SK-N-SH treated with all-trans-retinoic acid at 6 μM for 48 hours (cell line): ENCODE measurements around the gene COL25A1.

Source experiments
- ATAC-seq: fragments of 200-7000 bp; cut with Tn5 transposase; 3 replicates; pipeline ENCODE4 v1.9.1; 2020; ENCODE audit warnings: mild to moderate bottlenecking, moderate library complexity
- ARNTL ChIP-seq: fragments of 450-650 bp; formaldehyde crosslinking; IDR thresholded peaks from 2 replicates; pipeline ENCODE4 v1.5.0; 2020; ENCODE audit warnings: low read depth, mild to moderate bottlenecking, moderate library complexity, borderline replicate concordance
- BACH2 ChIP-seq: fragments of 250-450 bp; sonication (Bioruptor Pico); IDR thresholded peaks from 2 replicates; pipeline ENCODE4 v1.9.0; 2021; ENCODE audit warnings: mild to moderate bottlenecking, borderline replicate concordance
- CREB5 ChIP-seq: fragments of 250-450 bp; sonication (Bioruptor Pico); IDR thresholded peaks from 2 replicates; pipeline ENCODE4 v1.5.1; 2020; ENCODE audit warnings: low read depth, mild to moderate bottlenecking, moderate library complexity
- CSDC2 ChIP-seq: fragments of 250-450 bp; sonication (Bioruptor Pico); IDR thresholded peaks from 2 replicates; pipeline ENCODE4 v1.5.0; 2020; ENCODE audit warnings: mild to moderate bottlenecking, moderate library complexity
- ESRRG ChIP-seq: fragments of 250-450 bp; sonication (Bioruptor Pico); IDR thresholded peaks from 2 replicates; pipeline ENCODE4 v1.6.1; 2021; ENCODE audit warnings: mild to moderate bottlenecking
- GLIS3 ChIP-seq: fragments of 250-450 bp; sonication (Bioruptor Pico); IDR thresholded peaks from 2 replicates; pipeline ENCODE4 v1.5.0; 2020; ENCODE audit warnings: mild to moderate bottlenecking, moderate library complexity
- ISL1 ChIP-seq: fragments of 250-450 bp; sonication (Bioruptor Pico); IDR thresholded peaks from 2 replicates; pipeline ENCODE4 v2.1.2; 2022; ENCODE audit warnings: mild to moderate bottlenecking, moderate library complexity
- PATZ1 ChIP-seq: fragments of 250-450 bp; sonication (Bioruptor Pico); IDR thresholded peaks from 2 replicates; pipeline ENCODE4 v1.8.0; 2020; ENCODE audit warnings: mild to moderate bottlenecking, moderate library complexity, borderline replicate concordance
- PPARA ChIP-seq: fragments of 250-450 bp; sonication (Bioruptor Pico); IDR thresholded peaks from 2 replicates; pipeline ENCODE4 v1.5.0; 2020; ENCODE audit warnings: mild to moderate bottlenecking, borderline replicate concordance
- RARB ChIP-seq: fragments of 250-450 bp; sonication (Bioruptor Pico); IDR thresholded peaks from 2 replicates; pipeline ENCODE4 v1.8.0; 2021; ENCODE audit warnings: mild to moderate bottlenecking, moderate library complexity
- SNAI2 ChIP-seq: fragments of 250-450 bp; sonication (Bioruptor Pico); IDR thresholded peaks from 2 replicates; pipeline ENCODE4 v1.5.0; 2020; ENCODE audit warnings: mild to moderate bottlenecking, moderate library complexity
- TCF4 ChIP-seq: fragments of 250-450 bp; sonication (Bioruptor Pico); IDR thresholded peaks from 2 replicates; pipeline ENCODE4 v1.8.0; 2021; ENCODE audit warnings: mild to moderate bottlenecking, moderate library complexity, borderline replicate concordance
- TOX ChIP-seq: fragments of 250-450 bp; sonication (Bioruptor Pico); IDR thresholded peaks from 2 replicates; pipeline ENCODE4 v1.8.0; 2021; ENCODE audit warnings: mild to moderate bottlenecking, moderate library complexity, borderline replicate concordance
- ZC3H10 ChIP-seq: fragments of 250-450 bp; sonication (Bioruptor Pico); IDR thresholded peaks from 2 replicates; pipeline ENCODE4 v1.5.1; 2021; ENCODE audit warnings: mild to moderate bottlenecking, moderate library complexity
- ZFP3 ChIP-seq: fragments of 250-450 bp; sonication (Bioruptor Pico); IDR thresholded peaks from 2 replicates; pipeline ENCODE4 v1.5.0; 2020; ENCODE audit warnings: mild to moderate bottlenecking, moderate library complexity
- ZFP30 ChIP-seq: fragments of 450-650 bp; formaldehyde crosslinking; IDR thresholded peaks from 2 replicates; pipeline ENCODE4 v1.5.0; 2022; ENCODE audit warnings: mild to moderate bottlenecking, moderate library complexity
- ZNF565 ChIP-seq: fragments of 450-650 bp; formaldehyde crosslinking; conservative IDR thresholded peaks from 2 replicates; pipeline ENCODE4 v1.5.0; 2020; ENCODE audit warnings: low read depth, mild to moderate bottlenecking, moderate library complexity
- ZNF70 ChIP-seq: fragments of 450-650 bp; formaldehyde crosslinking; IDR thresholded peaks from 2 replicates; pipeline ENCODE4 v1.5.0; 2020; ENCODE audit warnings: mild to moderate bottlenecking, moderate library complexity
- ZNF8 ChIP-seq: fragments of 450-650 bp; formaldehyde crosslinking; IDR thresholded peaks from 2 replicates; pipeline ENCODE4 v1.5.0; 2020; ENCODE audit warnings: mild to moderate bottlenecking, moderate library complexity
- TF ChIP-seq, protein P1 (sequence below): fragments of 250-450 bp; sonication (Bioruptor Pico); IDR thresholded peaks from 2 replicates; pipeline ENCODE4 v1.8.0; 2021; ENCODE audit warnings: low read depth, mild to moderate bottlenecking, moderate library complexity, borderline replicate concordance
- TF ChIP-seq, protein P2 (sequence below): fragments of 250-450 bp; sonication (Bioruptor Pico); IDR thresholded peaks from 2 replicates; pipeline ENCODE4 v1.5.0; 2020; ENCODE audit warnings: mild to moderate bottlenecking, moderate library complexity
- TF ChIP-seq, protein P3 (sequence below): fragments of 250-450 bp; sonication (Bioruptor Pico); IDR thresholded peaks from 2 replicates; pipeline ENCODE4 v1.5.1; 2021; ENCODE audit warnings: mild to moderate bottlenecking, moderate library complexity

Gene COL25A1

GRCh38 chr4:109334129-109335105, 32.0 kb upstream of the COL25A1 start:
- TF ChIP-seq ZFP30 (CRISPR knock-in tag), result no peak
- TF ChIP-seq, protein P1, sequence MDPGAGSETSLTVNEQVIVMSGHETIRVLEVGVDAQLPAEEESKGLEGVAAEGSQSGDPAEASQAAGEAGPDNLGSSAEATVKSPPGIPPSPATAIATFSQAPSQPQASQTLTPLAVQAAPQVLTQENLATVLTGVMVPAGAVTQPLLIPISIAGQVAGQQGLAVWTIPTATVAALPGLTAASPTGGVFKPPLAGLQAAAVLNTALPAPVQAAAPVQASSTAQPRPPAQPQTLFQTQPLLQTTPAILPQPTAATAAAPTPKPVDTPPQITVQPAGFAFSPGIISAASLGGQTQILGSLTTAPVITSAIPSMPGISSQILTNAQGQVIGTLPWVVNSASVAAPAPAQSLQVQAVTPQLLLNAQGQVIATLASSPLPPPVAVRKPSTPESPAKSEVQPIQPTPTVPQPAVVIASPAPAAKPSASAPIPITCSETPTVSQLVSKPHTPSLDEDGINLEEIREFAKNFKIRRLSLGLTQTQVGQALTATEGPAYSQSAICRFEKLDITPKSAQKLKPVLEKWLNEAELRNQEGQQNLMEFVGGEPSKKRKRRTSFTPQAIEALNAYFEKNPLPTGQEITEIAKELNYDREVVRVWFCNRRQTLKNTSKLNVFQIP (CRISPR knock-in tag), result no peak
- TF ChIP-seq CSDC2, result no peak
- no peak for TF ChIP-seq ZNF70
- no peak for ATAC-seq

GRCh38 chr4:109332926-109333464, 30.5 kb upstream of the COL25A1 start:
- TF ChIP-seq ZFP30 (CRISPR knock-in tag) (no peak), PPARA (CRISPR knock-in tag) (no peak), CREB5 (CRISPR knock-in tag) (no peak)
- TF ChIP-seq, protein P2, sequence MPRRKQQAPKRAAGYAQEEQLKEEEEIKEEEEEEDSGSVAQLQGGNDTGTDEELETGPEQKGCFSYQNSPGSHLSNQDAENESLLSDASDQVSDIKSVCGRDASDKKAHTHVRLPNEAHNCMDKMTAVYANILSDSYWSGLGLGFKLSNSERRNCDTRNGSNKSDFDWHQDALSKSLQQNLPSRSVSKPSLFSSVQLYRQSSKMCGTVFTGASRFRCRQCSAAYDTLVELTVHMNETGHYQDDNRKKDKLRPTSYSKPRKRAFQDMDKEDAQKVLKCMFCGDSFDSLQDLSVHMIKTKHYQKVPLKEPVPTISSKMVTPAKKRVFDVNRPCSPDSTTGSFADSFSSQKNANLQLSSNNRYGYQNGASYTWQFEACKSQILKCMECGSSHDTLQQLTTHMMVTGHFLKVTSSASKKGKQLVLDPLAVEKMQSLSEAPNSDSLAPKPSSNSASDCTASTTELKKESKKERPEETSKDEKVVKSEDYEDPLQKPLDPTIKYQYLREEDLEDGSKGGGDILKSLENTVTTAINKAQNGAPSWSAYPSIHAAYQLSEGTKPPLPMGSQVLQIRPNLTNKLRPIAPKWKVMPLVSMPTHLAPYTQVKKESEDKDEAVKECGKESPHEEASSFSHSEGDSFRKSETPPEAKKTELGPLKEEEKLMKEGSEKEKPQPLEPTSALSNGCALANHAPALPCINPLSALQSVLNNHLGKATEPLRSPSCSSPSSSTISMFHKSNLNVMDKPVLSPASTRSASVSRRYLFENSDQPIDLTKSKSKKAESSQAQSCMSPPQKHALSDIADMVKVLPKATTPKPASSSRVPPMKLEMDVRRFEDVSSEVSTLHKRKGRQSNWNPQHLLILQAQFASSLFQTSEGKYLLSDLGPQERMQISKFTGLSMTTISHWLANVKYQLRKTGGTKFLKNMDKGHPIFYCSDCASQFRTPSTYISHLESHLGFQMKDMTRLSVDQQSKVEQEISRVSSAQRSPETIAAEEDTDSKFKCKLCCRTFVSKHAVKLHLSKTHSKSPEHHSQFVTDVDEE (CRISPR knock-in tag), result no peak
- TF ChIP-seq, all 23 proteins: peak for 0

DNA sequence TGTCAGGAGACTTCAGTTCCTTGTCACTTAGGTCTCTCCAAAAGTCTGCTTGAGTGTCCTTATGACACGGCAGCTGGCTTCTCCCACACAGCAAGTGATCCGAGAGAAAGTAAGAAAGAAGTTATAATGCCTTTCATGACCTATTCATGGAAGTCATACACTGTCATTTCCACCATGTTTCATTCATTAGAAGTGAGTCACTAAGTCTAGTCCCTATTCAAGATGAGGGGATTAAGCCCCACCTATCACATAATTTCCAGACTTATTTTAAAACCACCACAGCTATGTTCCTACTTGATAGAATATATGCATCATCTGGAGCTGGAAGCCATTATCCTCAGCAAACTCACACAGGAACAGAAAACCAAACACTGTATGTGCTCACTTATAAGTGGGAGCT, 25.2 kb upstream of the COL25A1 start:
- no peak for ATAC-seq
- TF ChIP-seq PATZ1 (no peak), ISL1 (CRISPR knock-in tag) (no peak), PPARA (CRISPR knock-in tag) (no peak), ZNF565 (CRISPR knock-in tag) (no peak), SNAI2 (CRISPR knock-in tag) (no peak)

More at GRCh38 chr4:109332926-109333464, 30.5 kb upstream of the COL25A1 start:
- no peak for ATAC-seq

DNA sequence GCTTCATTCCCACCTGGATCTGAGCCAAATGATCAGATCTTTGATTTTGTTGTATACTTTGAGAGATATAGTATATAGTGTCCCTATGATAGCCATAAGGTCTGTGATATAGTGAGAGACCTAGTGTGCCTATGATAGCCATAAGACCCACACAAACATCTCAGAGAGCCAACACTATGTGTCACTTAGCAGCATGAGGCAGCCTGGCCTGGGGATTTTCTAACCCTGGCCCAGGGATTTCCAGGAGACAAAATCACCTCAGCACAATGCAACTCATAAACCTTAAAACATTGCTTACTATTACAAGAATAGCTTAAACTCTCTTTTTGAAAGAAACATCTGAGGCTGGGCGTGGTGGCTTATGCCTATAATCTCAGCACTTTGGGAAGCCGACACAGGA, 23.2 kb upstream of the COL25A1 start:
- no peak for ATAC-seq
- TF ChIP-seq TOX (CRISPR knock-in tag) (no peak), ZFP30 (CRISPR knock-in tag) (no peak), ESRRG (no peak), PPARA (CRISPR knock-in tag) (no peak), ZC3H10 (CRISPR knock-in tag) (no peak), ISL1 (CRISPR knock-in tag) (no peak), ZNF70 (no peak), BACH2 (no peak), TCF4 (CRISPR knock-in tag) (no peak), PATZ1 (no peak), ARNTL (CRISPR knock-in tag) (no peak), GLIS3 (CRISPR knock-in tag) (no peak), ZFP3 (CRISPR knock-in tag) (no peak), SNAI2 (CRISPR knock-in tag) (no peak), RARB (CRISPR knock-in tag) (no peak), ZNF8 (CRISPR knock-in tag) (no peak)
- TF ChIP-seq, protein P3, sequence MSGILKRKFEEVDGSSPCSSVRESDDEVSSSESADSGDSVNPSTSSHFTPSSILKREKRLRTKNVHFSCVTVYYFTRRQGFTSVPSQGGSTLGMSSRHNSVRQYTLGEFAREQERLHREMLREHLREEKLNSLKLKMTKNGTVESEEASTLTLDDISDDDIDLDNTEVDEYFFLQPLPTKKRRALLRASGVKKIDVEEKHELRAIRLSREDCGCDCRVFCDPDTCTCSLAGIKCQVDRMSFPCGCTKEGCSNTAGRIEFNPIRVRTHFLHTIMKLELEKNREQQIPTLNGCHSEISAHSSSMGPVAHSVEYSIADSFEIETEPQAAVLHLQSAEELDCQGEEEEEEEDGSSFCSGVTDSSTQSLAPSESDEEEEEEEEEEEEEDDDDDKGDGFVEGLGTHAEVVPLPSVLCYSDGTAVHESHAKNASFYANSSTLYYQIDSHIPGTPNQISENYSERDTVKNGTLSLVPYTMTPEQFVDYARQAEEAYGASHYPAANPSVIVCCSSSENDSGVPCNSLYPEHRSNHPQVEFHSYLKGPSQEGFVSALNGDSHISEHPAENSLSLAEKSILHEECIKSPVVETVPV, result no peak
- TF ChIP-seq, protein P1 (CRISPR knock-in tag), result no peak
